Articular chondrocyte of knee joint (primary cell): Measurements from ENCODE around the gene CTSH. TPM values are rescaled to one million over a fixed set of nuclear protein-coding genes. Genes with fewer than 3 reads are reported as not detected.

Experiments
- small RNA-seq: library from RNA; depleted of rRNA; stranded (forward); fragments of <200 nt; gene quantifications from one replicate; pipeline ENCODE3, GENCODE V24; 2012
- total RNA-seq: library from RNA; depleted of rRNA; stranded (reverse); fragments of >200 nt; gene quantifications from 2 replicates; pipeline ENCODE4 v1.2.3, GENCODE V29; 2012

CTSH gene, protein sequence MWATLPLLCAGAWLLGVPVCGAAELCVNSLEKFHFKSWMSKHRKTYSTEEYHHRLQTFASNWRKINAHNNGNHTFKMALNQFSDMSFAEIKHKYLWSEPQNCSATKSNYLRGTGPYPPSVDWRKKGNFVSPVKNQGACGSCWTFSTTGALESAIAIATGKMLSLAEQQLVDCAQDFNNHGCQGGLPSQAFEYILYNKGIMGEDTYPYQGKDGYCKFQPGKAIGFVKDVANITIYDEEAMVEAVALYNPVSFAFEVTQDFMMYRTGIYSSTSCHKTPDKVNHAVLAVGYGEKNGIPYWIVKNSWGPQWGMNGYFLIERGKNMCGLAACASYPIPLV
- 4.1 and 4.8 TPM in 2 replicates for total RNA-seq

GRCh38 chr15:78944669-78945407 lies at the start of gene CTSH:
Gene CTSH, minus strand, starts transcription at chr15:78945046. Its CDS starts 65 bp downstream, at chr15:78944981.

GRCh38 chr15:78872155-78872971 lies 72.5 kb downstream of the CTSH start, which contains the start of gene MORF4L1:
Gene MORF4L1, plus strand, starts transcription at chr15:78872890. Its CDS starts 128 bp downstream, at chr15:78873018.

Small RNAs within 50 kb of the gene (small RNA-seq; reads per million reads assigned to genes)
- gene RNU6-415P, result not detected

Other genes starting within 250 kb of the CTSH start
- 3.1 and 5.1 TPM in 2 replicates for gene ADAMTS7, start 133.6 kb downstream of the CTSH start, total RNA-seq
- gene MORF4L1, start 72.2 kb downstream of the CTSH start, total RNA-seq, result 424 and 468 TPM in 2 replicates
- not detected in 2 replicates for gene RASGRF1, start 145.7 kb upstream of the CTSH start, total RNA-seq